Smooth muscle cell (in vitro differentiated cells): Measurements from ENCODE around the gene ITGBL1. TPM values are rescaled to one million over a fixed set of nuclear protein-coding genes. Genes with fewer than 3 reads are reported as not detected.

ENCODE experiments used
- DNase-seq: peaks from one replicate; lab custom pipeline; 2025; ENCODE audit not compliant: unreplicated experiment; lab: John Stamatoyannopoulos, UW
- H2AFZ ChIP-seq: fragments of 200-600 bp; sonication (generic); 2 replicates; pipeline ENCODE4 v1.6.0; 2016; ENCODE audit warnings: antibody characterized with exemption, low read depth, mild to moderate bottlenecking
- H3F3A ChIP-seq: fragments of 200-600 bp; sonication (generic); 2 replicates; pipeline ENCODE4 v1.6.0; 2017; ENCODE audit warnings: antibody characterized with exemption, low read depth
- H3K27ac ChIP-seq: fragments of 200-600 bp; sonication (generic); 2 replicates; pipeline ENCODE4 v1.5.1; 2016; ENCODE audit warnings: low read depth, mild to moderate bottlenecking
- H3K27me3 ChIP-seq: fragments of 200-600 bp; sonication (generic); 2 replicates; pipeline ENCODE4 v1.6.1; 2016; ENCODE audit warnings: low read depth, mild to moderate bottlenecking
- H3K36me3 ChIP-seq: fragments of 200-600 bp; sonication (generic); 2 replicates; pipeline ENCODE4 v1.5.1; 2016; ENCODE audit warnings: low read depth
- H3K4me1 ChIP-seq: fragments of 200-600 bp; sonication (generic); 2 replicates; pipeline ENCODE4 v1.5.1; 2016; ENCODE audit warnings: low read depth
- H3K4me2 ChIP-seq: fragments of 200-600 bp; sonication (generic); 2 replicates; pipeline ENCODE4 v1.6.0; 2016; ENCODE audit warnings: mild to moderate bottlenecking
- H3K4me3 ChIP-seq: fragments of 200-600 bp; sonication (generic); 2 replicates; pipeline ENCODE4 v1.5.1; 2016; ENCODE audit warnings: mild to moderate bottlenecking
- H3K79me2 ChIP-seq: fragments of 200-600 bp; sonication (generic); 2 replicates; pipeline ENCODE4 v1.6.0; 2016; ENCODE audit warnings: low read depth, mild to moderate bottlenecking
- H3K9ac ChIP-seq: fragments of 200-600 bp; sonication (generic); 2 replicates; pipeline ENCODE4 v1.6.0; 2016; ENCODE audit warnings: low read depth
- H3K9me3 ChIP-seq: fragments of 200-600 bp; sonication (generic); replicated peaks from 2 replicates; pipeline ENCODE4 v1.5.1; 2016; ENCODE audit warnings: low read depth
- H4K20me1 ChIP-seq: fragments of 200-600 bp; sonication (generic); 2 replicates; pipeline ENCODE4 v1.6.0; 2016; ENCODE audit warnings: low read depth
- whole genome bisulfite sequencing: methylation state at CpG from one replicate; pipeline ENCODE4 v1.1.7; 2016; ENCODE audit warnings: low lambda C conversion rate; 5-methylcytosine and 5-hydroxymethylcytosine counted together
- polyA plus RNA-seq: library from polyadenylated mRNA; unstranded; fragments of >200 nt; fragmentation: Nextera tagmentation; extraction: Ambion mirVana; gene quantifications from 2 replicates; pipeline ENCODE4 v1.2.1, GENCODE V29; 2016
- total RNA-seq: library from RNA; depleted of rRNA; stranded (reverse); fragments of >200 nt; gene quantifications from 2 replicates; pipeline ENCODE4 v1.2.3, GENCODE V29; 2014
- TF ChIP-seq, protein P1 (sequence below): fragments of 200-600 bp; sonication (generic); IDR thresholded peaks from 2 replicates; pipeline ENCODE4 v1.5.1; 2017; ENCODE audit warnings: borderline replicate concordance, mild to moderate bottlenecking, antibody characterized with exemption; ENCODE audit not compliant: insufficient read depth, poor library complexity, severe bottlenecking

ITGBL1 gene
- total and polyA plus RNA-seq, 2 experiments from 2014 or later: 0.29 TPM; not detected in 1

DNA sequence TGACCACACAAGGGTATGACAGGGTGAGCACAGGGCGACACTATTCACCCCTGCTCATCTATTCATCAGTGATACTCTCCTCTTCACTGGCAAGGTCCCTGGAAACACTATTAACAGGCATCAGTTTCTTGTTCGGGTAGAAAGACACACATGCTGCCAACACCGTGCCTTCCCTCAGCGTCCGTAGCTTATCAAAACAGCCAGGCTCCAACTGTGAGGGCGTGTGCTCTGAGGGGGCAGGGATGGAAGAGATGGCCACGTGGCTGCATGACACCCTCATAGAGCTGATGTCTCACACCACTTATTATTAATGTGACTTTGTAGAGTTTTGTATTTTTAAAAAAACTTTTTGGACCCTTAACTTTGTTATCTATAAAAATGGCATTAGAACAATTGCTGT, 160.3 kb downstream of the ITGBL1 start:
- TF ChIP-seq, protein P1, sequence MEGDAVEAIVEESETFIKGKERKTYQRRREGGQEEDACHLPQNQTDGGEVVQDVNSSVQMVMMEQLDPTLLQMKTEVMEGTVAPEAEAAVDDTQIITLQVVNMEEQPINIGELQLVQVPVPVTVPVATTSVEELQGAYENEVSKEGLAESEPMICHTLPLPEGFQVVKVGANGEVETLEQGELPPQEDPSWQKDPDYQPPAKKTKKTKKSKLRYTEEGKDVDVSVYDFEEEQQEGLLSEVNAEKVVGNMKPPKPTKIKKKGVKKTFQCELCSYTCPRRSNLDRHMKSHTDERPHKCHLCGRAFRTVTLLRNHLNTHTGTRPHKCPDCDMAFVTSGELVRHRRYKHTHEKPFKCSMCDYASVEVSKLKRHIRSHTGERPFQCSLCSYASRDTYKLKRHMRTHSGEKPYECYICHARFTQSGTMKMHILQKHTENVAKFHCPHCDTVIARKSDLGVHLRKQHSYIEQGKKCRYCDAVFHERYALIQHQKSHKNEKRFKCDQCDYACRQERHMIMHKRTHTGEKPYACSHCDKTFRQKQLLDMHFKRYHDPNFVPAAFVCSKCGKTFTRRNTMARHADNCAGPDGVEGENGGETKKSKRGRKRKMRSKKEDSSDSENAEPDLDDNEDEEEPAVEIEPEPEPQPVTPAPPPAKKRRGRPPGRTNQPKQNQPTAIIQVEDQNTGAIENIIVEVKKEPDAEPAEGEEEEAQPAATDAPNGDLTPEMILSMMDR: no peak
- Histone ChIP-seq H3K9ac (no peak overlapping the region), H3K79me2 (no peaks in the 10 kb centered on the region), H3K27me3 (no peaks in the 10 kb centered on the region), H3K36me3 (no peaks in the 10 kb centered on the region), H3K27ac (no peak overlapping the region), H3F3A (no peaks in the 10 kb centered on the region), H3K9me3 (no peaks in the 10 kb centered on the region), H3K4me3 (no peak overlapping the region), H3K4me2 (no peak overlapping the region), H4K20me1 (no peaks in the 10 kb centered on the region), H3K4me1 (no peaks in the 10 kb centered on the region), H2AFZ (no peak overlapping the region)
- no peak for DNase-seq
- WGBS: 66% methylated on average over 7 of the region's 7 CpGs

DNA sequence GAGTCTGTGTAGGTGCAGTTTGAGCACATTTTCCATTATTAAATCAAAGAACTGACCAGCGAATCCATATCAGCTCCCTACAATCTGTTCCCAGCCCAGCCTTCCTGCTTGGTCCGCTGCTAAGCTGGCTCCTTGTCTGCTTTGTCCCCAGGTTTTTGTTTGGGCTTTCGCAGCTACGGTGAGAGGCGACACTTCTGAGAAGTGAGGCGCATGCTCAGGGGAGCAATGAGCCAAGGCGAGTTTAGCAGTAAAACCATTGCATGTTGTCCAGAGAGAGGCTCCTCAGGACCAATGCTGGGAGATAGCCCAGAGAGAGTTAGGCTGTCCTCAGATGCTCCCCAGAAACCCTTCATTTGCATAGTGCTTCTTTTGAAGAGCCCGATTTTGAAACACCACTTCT, 162.0 kb downstream of the ITGBL1 start:
- DNase-seq: no peak
- H4K20me1 ChIP-seq: no peaks in the 10 kb centered on the region
- H2AFZ ChIP-seq: no peak overlapping the region
- no peak overlapping the region for H3K27ac ChIP-seq
- no peaks in the 10 kb centered on the region for H3K79me2 ChIP-seq
- no peaks in the 10 kb centered on the region for H3K27me3 ChIP-seq
- no peaks in the 10 kb centered on the region for H3K9me3 ChIP-seq
- H3K4me1 ChIP-seq: no peaks in the 10 kb centered on the region
- H3K4me3 ChIP-seq: no peak overlapping the region
- H3K9ac ChIP-seq: no peak overlapping the region
- H3K4me2 ChIP-seq: no peak overlapping the region
- no peaks in the 10 kb centered on the region for H3K36me3 ChIP-seq
- no peaks in the 10 kb centered on the region for H3F3A ChIP-seq
- TF ChIP-seq, protein P1: no peak
- 91% methylated on average over 8 of the region's 8 CpGs for WGBS

GRCh38 chr13:101618440-101619187, 166.1 kb downstream of the ITGBL1 start:
- 90% methylated on average over 8 of the region's 8 CpGs for WGBS
- no peak for DNase-seq
- no peaks in the 10 kb centered on the region for H3K9me3 ChIP-seq
- H3K36me3 ChIP-seq: no peaks in the 10 kb centered on the region
- TF ChIP-seq, protein P1: no peak
- no peaks in the 10 kb centered on the region for H3K27me3 ChIP-seq
- H3F3A ChIP-seq: no peaks in the 10 kb centered on the region
- no peak overlapping the region for H3K4me3 ChIP-seq
- H3K9ac ChIP-seq: no peak overlapping the region
- no peak overlapping the region for H2AFZ ChIP-seq
- no peak overlapping the region for H3K27ac ChIP-seq
- H3K79me2 ChIP-seq: no peaks in the 10 kb centered on the region
- H4K20me1 ChIP-seq: no peaks in the 10 kb centered on the region
- no peaks in the 10 kb centered on the region for H3K4me1 ChIP-seq
- H3K4me2 ChIP-seq: no peak overlapping the region

DNA sequence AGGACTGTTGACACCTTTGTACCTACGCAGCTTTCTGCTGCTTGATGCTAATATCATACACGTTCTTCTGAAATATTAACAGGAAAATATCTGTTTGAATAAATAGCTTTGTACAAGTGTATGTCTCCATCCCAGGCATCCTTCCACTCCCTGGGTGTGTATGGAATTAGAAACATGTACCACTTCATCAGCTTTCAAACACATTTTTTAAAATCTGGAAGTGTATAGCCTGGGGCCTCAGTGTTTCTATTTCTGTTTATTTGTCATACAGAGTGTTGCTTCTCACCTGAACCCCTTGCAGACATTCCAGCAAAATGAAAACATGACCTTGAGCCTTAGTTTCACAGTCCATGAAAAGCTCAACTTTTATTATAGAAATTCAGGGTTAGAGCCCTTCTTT, 168.6 kb downstream of the ITGBL1 start:
- no peaks in the 10 kb centered on the region for H3K4me1 ChIP-seq
- no peak overlapping the region for H2AFZ ChIP-seq
- TF ChIP-seq, protein P1: no peak
- H3K9me3 ChIP-seq: no peaks in the 10 kb centered on the region
- H4K20me1 ChIP-seq: no peaks in the 10 kb centered on the region
- DNase-seq: no peak
- H3K27ac ChIP-seq: no peak overlapping the region
- H3K27me3 ChIP-seq: no peaks in the 10 kb centered on the region
- H3K4me3 ChIP-seq: no peak overlapping the region
- H3K36me3 ChIP-seq: no peaks in the 10 kb centered on the region
- H3K4me2 ChIP-seq: no peak overlapping the region
- WGBS: 78% methylated on average over 2 of the region's 2 CpGs
- H3F3A ChIP-seq: no peaks in the 10 kb centered on the region
- H3K79me2 ChIP-seq: no peaks in the 10 kb centered on the region
- no peak overlapping the region for H3K9ac ChIP-seq
